GM12892 (cell line): ENCODE data around the gene RHOV.

Experiments
- POLR2A ChIP-seq: IDR thresholded peaks from 2 replicates; pipeline ENCODE4 v1.6.1; 2011; ENCODE audit warnings: low read depth, low read length, control low read depth
- POLR2AphosphoS5 ChIP-seq: IDR thresholded peaks from 2 replicates; pipeline ENCODE4 v1.6.1; 2011; ENCODE audit warnings: low read depth, low read length, control low read depth

DNA sequence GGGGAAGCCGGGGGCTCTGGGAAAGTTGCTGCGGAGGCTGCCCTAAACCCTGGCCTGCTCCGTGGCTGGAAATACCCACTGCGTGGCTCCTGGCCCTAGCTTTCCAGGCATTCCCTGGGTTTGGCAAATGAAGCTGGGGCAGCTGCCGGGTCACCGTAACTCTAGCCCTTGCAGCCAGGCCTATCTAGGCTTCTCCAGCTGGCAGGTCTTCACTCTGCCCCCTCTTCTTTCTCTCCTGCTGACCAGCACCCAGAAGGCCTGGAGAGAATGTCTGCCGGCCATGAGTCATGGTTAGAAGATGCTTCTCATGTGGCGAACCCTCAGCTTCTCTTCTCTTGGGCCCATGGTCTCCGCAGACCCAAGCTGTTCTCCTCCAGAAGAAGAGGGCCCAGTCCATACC, 49.5 kb upstream of the RHOV start:
- TF ChIP-seq POLR2A, result no peak
- no peak for TF ChIP-seq POLR2AphosphoS5
